Spleen (tissue), 11 donors: ENCODE results near the gene PRKACA. TPM values are rescaled to one million over a fixed set of nuclear protein-coding genes. Genes with fewer than 3 reads are reported as not detected.

Experiments
- DNase-seq: peaks from one replicate; pipeline ENCODE4 v3.0.0-alpha.2; 2020
- H3K27ac ChIP-seq, 8 donors: fragments of 200-600 bp; sonication (generic) in 7 of 8; 1 replicate in 4 of 8; 2 replicates in 4 of 8; pipeline versions ENCODE4 v1.5.0 to v1.8.0; 2016 to 2021; ENCODE audit warnings: inconsistent platforms in 4 of 8, mild to moderate bottlenecking in 4 of 8, moderate library complexity in 1 of 8
- H3K27me3 ChIP-seq, 7 donors: fragments of 200-600 bp; sonication (generic) in 6 of 7; replicated peaks in 1 of 7; 1 replicate in 4 of 7; 2 replicates in 3 of 7; pipeline versions ENCODE4 v1.5.0 to v1.8.0; 2016 to 2021; ENCODE audit warnings: inconsistent platforms in 3 of 7, mild to moderate bottlenecking in 1 of 7
- H3K36me3 ChIP-seq, 6 donors: fragments of 200-600 bp; sonication (generic) in 5 of 6; 1 replicate in 4 of 6; 2 replicates in 2 of 6; pipeline versions ENCODE4 v1.5.0 to v1.8.0; 2016 to 2021; ENCODE audit warnings: inconsistent platforms in 2 of 6
- H3K4me1 ChIP-seq, 6 donors: fragments of 200-600 bp; sonication (generic) in 5 of 6; 1 replicate in 3 of 6; 2 replicates in 3 of 6; pipeline versions ENCODE4 v1.5.0 to v1.8.0; 2016 to 2021; ENCODE audit warnings: inconsistent platforms in 3 of 6
- H3K4me3 ChIP-seq, 8 donors: fragments of 200-600 bp; sonication (generic) in 7 of 8; 1 replicate in 4 of 8; 2 replicates in 4 of 8; pipeline versions ENCODE4 v1.5.0 to v1.8.0; 2016 to 2021; ENCODE audit warnings: inconsistent platforms in 4 of 8, mild to moderate bottlenecking in 4 of 8, moderate library complexity in 2 of 8
- H3K9me3 ChIP-seq, 8 donors: fragments of 200-600 bp; sonication (generic) in 7 of 8; 1 replicate in 4 of 8; 2 replicates in 4 of 8; pipeline versions ENCODE4 v1.5.0 to v1.8.0; 2016 to 2021; ENCODE audit warnings: inconsistent platforms in 4 of 8
- CTCF ChIP-seq, 11 experiments: fragments of 200-600 bp in 7 of 11; fragments of 450-650 bp in 4 of 11; sonication (generic) in 4 of 11; IDR thresholded peaks in 8 of 11; conservative IDR thresholded peaks in 3 of 11; 1 replicate in 7 of 11; 2 replicates in 4 of 11; pipeline versions ENCODE4 v1.4.0 to v1.8.0; 2016 to 2021; ENCODE audit warnings: antibody characterized with exemption in 11 of 11, inconsistent platforms in 4 of 11, mild to moderate bottlenecking in 1 of 11
- POLR2A ChIP-seq, 3 donors: fragments of 450-650 bp; IDR thresholded peaks; one replicate each; pipeline ENCODE4 v1.5.1; 2017; ENCODE audit warnings: antibody characterized with exemption in 3 of 3, mild to moderate bottlenecking in 1 of 3
- POLR2AphosphoS5 ChIP-seq, 3 donors: sonication (generic); formaldehyde crosslinking; IDR thresholded peaks; one replicate each; pipeline ENCODE4 v1.5.1; 2017; ENCODE audit warnings: antibody characterized with exemption in 3 of 3
- WGBS, 5 donors: extraction: QIAGEN DNeasy Blood & Tissue Kit in 3 of 5; methylation state at CpG; one replicate each; pipeline versions ENCODE4 v1.1.5 to v1.1.7; 2013 to 2018; 5-methylcytosine and 5-hydroxymethylcytosine counted together
- intact Hi-C: fragments of 100-400 bp; cut with DNase I; formaldehyde crosslinking; loops from one replicate; pipeline ENCODE4 v1.15.0; 2023; ENCODE audit warnings: low total_unique reads
- polyA plus RNA-seq, 3 donors: library from polyadenylated mRNA; stranded (reverse); fragments of 200-250 nt; gene quantifications; one replicate each; pipeline ENCODE4 v1.2.1, GENCODE V29; 2013
- total RNA-seq, 7 donors: library from RNA; depleted of rRNA in 3 of 7; stranded (reverse); fragments of >200 nt in 3 of 7; fragmentation: NEBNext Ultra II Directional in 4 of 7; extraction: Animal tissue kit (Norgen Biotek cat#: 25700) in 4 of 7; gene quantifications; one replicate each; pipeline versions ENCODE4 v1.1.0 to v1.2.1, GENCODE V29; 2016 to 2021
- donor health status: healthy with polysubstance abuse.
- donor health status: DM: no; HTN: no; CAD: no; lungs with moderate emphysema.
- donor health status: DM: no; HTN: no; CAD: no.
- donor health status: Bipolar disorder and iron deficiency.
- donor health status: healthy.
- donor health status: DM: no; HTN: no; CAD: no.
- donor health status: DM: yes; HTN: yes; CAD: no.

PRKACA gene
- total and polyA plus RNA-seq, 10 donors: 26.6 to 256 (median 109) TPM

GRCh38 chr19:14073925-14074838, 43.4 kb downstream of the PRKACA start:
- peaks cover 0 to 29% (median 0%) of the 10 kb centered on the region in 7 donors for H3K27me3 ChIP-seq
- peak overlapping the region; percentile 54 to 75 (median 60) for H3K4me3 ChIP-seq
- 1 to 3% (median 2%) methylated on average over 35 to 44 of the region's 44 CpGs for WGBS, 5 donors
- no peaks in the 10 kb centered on the region for H3K36me3 ChIP-seq
- H3K4me1 ChIP-seq: peaks cover 31 to 71% (median 50%) of the 10 kb centered on the region in 6 donors
- no peak for TF ChIP-seq POLR2A (IDR thresholded peaks at IDR 0.05)
- no peak for TF ChIP-seq CTCF (IDR thresholded peaks at IDR 0.05 in 8 of 11, conservative IDR thresholded peaks at IDR 0.05 in 3 of 11)
- no peak for TF ChIP-seq POLR2AphosphoS5 (IDR thresholded peaks at IDR 0.05)
- peak overlapping the region; percentile 49 to 92 (median 89) for H3K27ac ChIP-seq
- DNase-seq: peak; percentile 84
- no peaks in the 10 kb centered on the region for H3K9me3 ChIP-seq
- intact Hi-C loops: loop anchor here (5.0 kb wide), 1 partner anchor 192 kb away; no protein-coding TSS in a partner anchor

GRCh38 chr19:14073261-14073924, 44.2 kb downstream of the PRKACA start:
- Histone ChIP-seq H3K4me1 (peaks cover 31 to 63% (median 46%) of the 10 kb centered on the region in 6 donors), H3K27ac (peak overlapping the region; percentile 49 to 92 (median 89)), H3K9me3 (no peaks in the 10 kb centered on the region), H3K36me3 (no peaks in the 10 kb centered on the region), H3K4me3 (peak overlapping the region; percentile 54 to 75 (median 60)), H3K27me3 (peaks cover 0 to 29% (median 0%) of the 10 kb centered on the region in 7 donors)
- 0 to 1% (median 0%) methylated on average over 27 to 106 of the region's 106 CpGs for WGBS, 5 donors
- intact Hi-C loops: loop anchor here (5.0 kb wide), 1 partner anchor 191 kb away; no protein-coding TSS in a partner anchor
- TF ChIP-seq POLR2A (IDR thresholded peaks at IDR 0.05) (no peak), POLR2AphosphoS5 (IDR thresholded peaks at IDR 0.05) (peak; percentile 38 to 73 (median 64)), CTCF (IDR thresholded peaks at IDR 0.05 in 8 of 11, conservative IDR thresholded peaks at IDR 0.05 in 3 of 11) (peak in 7 of 11 experiments; percentile 2 to 68 (median 34))
- peak; percentile 95 for DNase-seq

- H3K27me3 ChIP-seq: peaks cover 0 to 29% (median 0%) of the 10 kb centered on the region in 7 donors
- H3K27ac ChIP-seq: peak within 1 kb of the TSS; percentile 49 to 92 (median 89)
- TF ChIP-seq POLR2AphosphoS5 (IDR thresholded peaks at IDR 0.05) (no peak), CTCF (IDR thresholded peaks at IDR 0.05 in 8 of 11, conservative IDR thresholded peaks at IDR 0.05 in 3 of 11) (peak in 1 of 11 experiments; percentile 6), POLR2A (IDR thresholded peaks at IDR 0.05) (no peak)
- WGBS, 5 donors: 1% methylated on average over 13 to 51 of the region's 51 CpGs
- DNase-seq: peak; percentile 86
- peaks cover 31 to 56% (median 44%) of the 10 kb centered on the region in 6 donors for H3K4me1 ChIP-seq
- no peaks in the 10 kb centered on the region for H3K36me3 ChIP-seq
- intact Hi-C loops: loop anchor here (5.0 kb wide), 1 partner anchor 190 kb away; no protein-coding TSS in a partner anchor
- H3K9me3 ChIP-seq: no peaks in the 10 kb centered on the region
- peak within 1 kb of the TSS; percentile 54 to 75 (median 60) for H3K4me3 ChIP-seq
Measured at GRCh38 chr19:14072535-14073260, 44.9 kb downstream of the PRKACA start, which contains the start of gene MISP3. MISP3 (plus strand) TSS chr19:14072786; CDS start chr19:14073310, 524 bp downstream.
